Mesenchymal stem cell (in vitro differentiated cells and primary cell): ENCODE data around the gene ADAM22.

Experiments used
- DNase-seq: peaks from one replicate; pipeline ENCODE4 v3.0.0-alpha.2; 2013
- H2AFZ ChIP-seq: one replicate; pipeline ENCODE4 v1.6.1; 2013; ENCODE audit warnings: low read depth, mild to moderate bottlenecking, control low read depth, inconsistent platforms, low read length, moderate library complexity
- H2AK5ac ChIP-seq: 2 replicates; pipeline ENCODE4 v1.6.1; 2013; ENCODE audit warnings: low read length, moderate library complexity, mild to moderate bottlenecking, inconsistent platforms; ENCODE audit not compliant: severe bottlenecking
- H2BK120ac ChIP-seq: one replicate; pipeline ENCODE4 v1.6.1; 2013; ENCODE audit warnings: low read depth, mild to moderate bottlenecking, inconsistent platforms, low read length, moderate library complexity
- H2BK12ac ChIP-seq, 2 experiments: one replicate each; pipeline ENCODE4 v1.6.1; 2013; ENCODE audit warnings: inconsistent platforms in 2 of 2, low read length in 2 of 2, mild to moderate bottlenecking in 2 of 2, moderate library complexity in 2 of 2, control low read depth in 1 of 2
- H2BK15ac ChIP-seq: one replicate; pipeline ENCODE4 v1.6.1; 2013; ENCODE audit warnings: mild to moderate bottlenecking, low read depth, inconsistent platforms; ENCODE audit not compliant: poor library complexity, severe bottlenecking
- H2BK5ac ChIP-seq: 2 replicates; pipeline ENCODE4 v1.6.1; 2013; ENCODE audit warnings: low read depth, mild to moderate bottlenecking, low read length, control low read depth, inconsistent platforms; ENCODE audit not compliant: poor library complexity, severe bottlenecking
- H3K14ac ChIP-seq, 2 experiments: one replicate each; pipeline ENCODE4 v1.6.1; 2013; ENCODE audit warnings: inconsistent platforms in 2 of 2, low read length in 2 of 2, control low read depth in 1 of 2, mild to moderate bottlenecking in 1 of 2, moderate library complexity in 1 of 2
- H3K18ac ChIP-seq, 2 experiments: one replicate each; pipeline ENCODE4 v1.6.1; 2013; ENCODE audit warnings: inconsistent platforms in 2 of 2, low read length in 2 of 2, control low read depth in 1 of 2, low read depth in 1 of 2, mild to moderate bottlenecking in 1 of 2
- H3K23ac ChIP-seq, 2 experiments: one replicate each; pipeline ENCODE4 v1.6.1; 2013; ENCODE audit warnings: inconsistent platforms in 2 of 2, low read length in 2 of 2, mild to moderate bottlenecking in 2 of 2, moderate library complexity in 2 of 2, control low read depth in 1 of 2
- H3K27ac ChIP-seq: 2 replicates; pipeline ENCODE4 v1.5.1; 2013; ENCODE audit warnings: mild to moderate bottlenecking, moderate library complexity, low read length, control low read depth, inconsistent platforms; ENCODE audit not compliant: poor library complexity, severe bottlenecking
- H3K27me3 ChIP-seq, 2 experiments: 2 replicates each; pipeline versions ENCODE4 v1.6.1 to v1.7.0; 2013; ENCODE audit warnings: low read length in 2 of 2, mild to moderate bottlenecking in 2 of 2, moderate library complexity in 2 of 2, control low read depth in 1 of 2, inconsistent platforms in 1 of 2; ENCODE audit not compliant: control insufficient read depth in 1 of 2, insufficient read depth in 1 of 2
- H3K36me3 ChIP-seq, 2 experiments: 2 replicates each; pipeline versions ENCODE4 v1.6.1 to v1.7.0; 2013; ENCODE audit warnings: low read length in 2 of 2, control low read depth in 1 of 2, inconsistent platforms in 1 of 2, low read depth in 1 of 2, mild to moderate bottlenecking in 1 of 2; ENCODE audit not compliant: insufficient read depth in 2 of 2, control insufficient read depth in 1 of 2
- H3K4ac ChIP-seq, 2 experiments: one replicate each; pipeline ENCODE4 v1.6.1; 2013; ENCODE audit warnings: inconsistent platforms in 2 of 2, low read length in 2 of 2, mild to moderate bottlenecking in 2 of 2, moderate library complexity in 2 of 2, control low read depth in 1 of 2, low read depth in 1 of 2
- H3K4me1 ChIP-seq: 2 replicates; pipeline ENCODE4 v1.6.1; 2013; ENCODE audit warnings: low read depth, low read length, control low read depth; ENCODE audit not compliant: control insufficient read depth, insufficient read depth
- H3K4me2 ChIP-seq: 2 replicates; pipeline ENCODE4 v1.6.1; 2013; ENCODE audit warnings: low read length, mild to moderate bottlenecking, inconsistent platforms; ENCODE audit not compliant: poor library complexity, severe bottlenecking
- H3K4me3 ChIP-seq, 2 experiments: 2 replicates each; pipeline versions ENCODE4 v1.5.1 to v1.7.0; 2013; ENCODE audit warnings: low read length in 2 of 2, mild to moderate bottlenecking in 2 of 2, control low read depth in 1 of 2, low read depth in 1 of 2; ENCODE audit not compliant: insufficient read depth in 1 of 2
- H3K79me1 ChIP-seq: replicated peaks from 2 replicates; pipeline ENCODE4 v1.6.1; 2013; ENCODE audit warnings: mild to moderate bottlenecking, control low read depth, low read length, inconsistent platforms; ENCODE audit not compliant: poor library complexity, severe bottlenecking
- H3K9ac ChIP-seq: 2 replicates; pipeline ENCODE4 v1.7.0; 2013; ENCODE audit warnings: mild to moderate bottlenecking, low read length, moderate library complexity
- H3K9me3 ChIP-seq: 2 replicates; pipeline ENCODE4 v1.7.0; 2013; ENCODE audit warnings: mild to moderate bottlenecking, low read length; ENCODE audit not compliant: control insufficient read depth
- H4K8ac ChIP-seq: one replicate; pipeline ENCODE4 v1.6.1; 2013; ENCODE audit warnings: inconsistent platforms, mild to moderate bottlenecking, low read length, moderate library complexity
- H4K91ac ChIP-seq: one replicate; pipeline ENCODE4 v1.6.1; 2013; ENCODE audit warnings: mild to moderate bottlenecking, low read length, inconsistent platforms
- WGBS: methylation state at CpG from one replicate; pipeline ENCODE4 v1.1.7; 2013; ENCODE audit warnings: mixed read lengths; 5-methylcytosine and 5-hydroxymethylcytosine counted together

Gene ADAM22

DNA sequence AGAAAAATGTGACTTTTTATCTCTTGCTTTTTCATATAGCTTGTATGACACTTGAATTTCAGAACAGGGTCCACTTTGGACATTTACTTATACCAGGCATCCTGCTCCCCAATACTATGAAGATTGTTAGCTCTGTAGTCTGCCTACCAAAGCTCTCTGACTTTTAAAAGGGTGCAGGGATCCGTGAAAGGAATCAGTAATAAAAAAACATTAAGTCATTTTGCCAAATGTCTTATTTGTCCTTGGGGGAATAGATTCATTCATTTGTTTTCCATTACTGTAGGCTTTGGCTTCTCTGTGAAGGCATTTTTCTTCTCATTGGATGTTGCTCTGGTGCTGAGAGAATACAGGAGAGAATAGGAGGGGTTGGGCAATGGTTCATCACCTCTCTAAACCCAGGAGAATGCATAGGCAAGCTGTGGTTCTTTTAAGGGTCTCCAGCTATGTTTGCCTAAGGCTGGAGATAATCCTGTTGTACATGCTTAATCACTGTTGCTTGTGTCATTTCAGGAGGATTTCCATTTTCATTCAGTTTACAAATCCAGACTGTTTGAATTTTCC, 182.3 kb downstream of the ADAM22 start:
- DNase-seq, result no peak
- peak overlapping the region in 1 of 2 experiments; percentile 31 for H3K4me3 ChIP-seq
- H3K27me3 ChIP-seq, result no peaks in the 10 kb centered on the region
- H3K79me1 ChIP-seq, result no peaks in the 10 kb centered on the region
- H4K8ac ChIP-seq, result no peak overlapping the region
- no peak overlapping the region for H2BK120ac ChIP-seq
- no peaks in the 10 kb centered on the region for H3K36me3 ChIP-seq
- no peak overlapping the region for H2AFZ ChIP-seq
- no peak overlapping the region for H2BK12ac ChIP-seq
- H2BK15ac ChIP-seq, result no peak overlapping the region
- no peak overlapping the region for H3K27ac ChIP-seq
- H4K91ac ChIP-seq, result no peak overlapping the region
- no peaks in the 10 kb centered on the region for H3K4me1 ChIP-seq
- H3K4ac ChIP-seq, result no peak overlapping the region
- no peak overlapping the region for H3K9ac ChIP-seq
- H3K9me3 ChIP-seq, result no peaks in the 10 kb centered on the region
- no peak overlapping the region for H3K18ac ChIP-seq
- no peak overlapping the region for H2AK5ac ChIP-seq
- H3K14ac ChIP-seq, result no peak overlapping the region
- no CpG with 5 or more reads among the region's 1 CpG for WGBS
- H3K23ac ChIP-seq, result no peak overlapping the region
- no peak overlapping the region for H3K4me2 ChIP-seq
- H2BK5ac ChIP-seq, result no peak overlapping the region

DNA sequence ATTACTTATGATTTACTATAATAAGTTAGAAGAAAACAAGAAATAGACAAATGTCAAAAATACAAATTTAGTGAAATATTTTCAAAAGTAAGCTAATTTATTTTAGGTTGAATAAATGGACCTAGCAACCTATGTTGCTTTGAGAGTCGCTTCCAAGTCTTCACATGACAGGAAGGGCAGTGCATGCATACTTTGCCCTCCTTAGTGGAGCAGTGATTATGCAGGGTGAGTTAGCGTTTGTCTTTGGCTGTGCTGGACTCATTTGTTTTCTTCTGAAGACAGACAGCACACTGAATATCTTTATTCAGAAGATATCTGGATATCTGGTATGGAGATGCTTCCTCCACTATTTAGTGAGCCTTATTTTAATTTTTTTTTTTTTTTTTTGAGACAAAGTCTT, 183.3 kb downstream of the ADAM22 start:
- Histone ChIP-seq H4K8ac (no peak overlapping the region), H3K18ac (no peak overlapping the region), H2BK15ac (no peak overlapping the region), H3K27ac (no peak overlapping the region), H3K4me3 (no peak overlapping the region), H2AK5ac (no peak overlapping the region), H4K91ac (no peak overlapping the region), H3K4me2 (no peak overlapping the region), H3K9me3 (no peaks in the 10 kb centered on the region), H3K4me1 (no peaks in the 10 kb centered on the region), H2BK5ac (no peak overlapping the region), H2BK120ac (no peak overlapping the region), H3K36me3 (no peaks in the 10 kb centered on the region), H2BK12ac (no peak overlapping the region), H2AFZ (no peak overlapping the region), H3K9ac (no peak overlapping the region), H3K79me1 (no peaks in the 10 kb centered on the region), H3K27me3 (no peaks in the 10 kb centered on the region), H3K14ac (no peak overlapping the region), H3K23ac (no peak overlapping the region), H3K4ac (no peak overlapping the region)
- WGBS, result 88% methylated on average over 2 of the region's 2 CpGs
- DNase-seq, result no peak

DNA sequence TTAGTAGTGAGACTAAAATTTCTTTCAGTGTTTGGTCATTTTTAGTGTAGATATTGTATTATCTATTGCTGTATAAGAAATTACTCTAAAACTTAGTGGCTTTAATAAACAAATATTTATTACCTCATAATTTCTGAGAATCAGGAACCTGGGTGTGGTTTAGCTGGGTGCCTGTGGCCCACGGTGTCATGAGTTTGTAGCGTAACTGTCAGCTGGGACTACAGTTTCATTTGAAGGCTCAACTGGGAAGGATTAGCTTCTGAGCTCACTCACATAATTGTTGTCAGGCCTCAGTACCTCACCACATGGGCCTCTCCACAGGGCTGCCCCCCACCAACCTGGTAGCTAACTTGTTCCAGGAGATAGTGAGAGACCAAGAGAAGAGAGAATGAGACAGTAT, 187.3 kb downstream of the ADAM22 start:
- Histone ChIP-seq H4K8ac (no peak overlapping the region), H3K18ac (no peak overlapping the region), H2AK5ac (no peak overlapping the region), H2AFZ (no peak overlapping the region), H3K4me2 (no peak overlapping the region), H3K9me3 (no peaks in the 10 kb centered on the region), H2BK120ac (no peak overlapping the region), H3K4me1 (no peaks in the 10 kb centered on the region), H3K79me1 (no peaks in the 10 kb centered on the region), H2BK12ac (no peak overlapping the region), H3K9ac (no peak overlapping the region), H3K23ac (no peak overlapping the region), H3K36me3 (no peaks in the 10 kb centered on the region), H3K14ac (no peak overlapping the region), H4K91ac (no peak overlapping the region), H3K4me3 (no peak overlapping the region), H3K27me3 (no peaks in the 10 kb centered on the region), H2BK5ac (no peak overlapping the region), H3K27ac (no peak overlapping the region), H2BK15ac (no peak overlapping the region), H3K4ac (no peak overlapping the region)
- no peak for DNase-seq
- WGBS, result 100% methylated on average over 2 of the region's 2 CpGs

DNA sequence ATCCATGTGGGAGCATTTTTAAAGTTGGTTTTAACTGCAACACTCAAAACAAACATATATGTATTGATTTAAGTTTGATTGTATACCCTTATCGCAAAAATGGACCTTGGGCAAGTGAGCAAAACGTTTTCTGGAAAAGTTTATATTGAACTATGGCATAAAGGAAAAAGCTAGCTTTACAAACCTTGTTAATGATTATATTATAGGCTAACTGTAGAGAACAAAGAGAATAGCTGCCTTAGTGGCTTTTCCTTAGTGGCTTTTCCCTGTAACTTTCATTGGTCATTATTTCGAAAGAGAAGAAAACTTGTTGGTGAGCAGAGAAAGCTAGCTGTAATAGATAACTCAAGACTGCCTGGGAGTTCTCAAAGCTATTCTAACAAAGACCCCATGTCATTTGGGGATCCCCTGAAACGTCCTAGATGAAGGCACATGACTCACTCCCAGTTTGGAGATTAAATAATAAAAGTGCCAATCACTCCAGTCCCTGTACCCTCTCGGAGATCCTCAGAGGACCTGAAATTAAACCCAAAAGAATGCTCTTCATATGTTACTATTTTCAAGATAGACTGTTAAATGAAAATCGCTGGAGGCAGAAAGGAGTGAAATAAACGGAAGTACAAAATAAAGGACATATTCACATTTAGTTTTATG, 193.7 kb downstream of the ADAM22 start:
- H3K4ac ChIP-seq, result no peak overlapping the region
- H3K4me1 ChIP-seq, result no peaks in the 10 kb centered on the region
- no peak overlapping the region for H2BK120ac ChIP-seq
- H4K8ac ChIP-seq, result no peak overlapping the region
- no peak overlapping the region for H3K14ac ChIP-seq
- no peaks in the 10 kb centered on the region for H3K27me3 ChIP-seq
- H3K23ac ChIP-seq, result no peak overlapping the region
- H3K4me2 ChIP-seq, result no peak overlapping the region
- no peaks in the 10 kb centered on the region for H3K79me1 ChIP-seq
- no peaks in the 10 kb centered on the region for H3K36me3 ChIP-seq
- H2BK12ac ChIP-seq, result no peak overlapping the region
- H3K18ac ChIP-seq, result no peak overlapping the region
- DNase-seq, result no peak
- WGBS, result 74% methylated on average over 6 of the region's 7 CpGs
- H2BK15ac ChIP-seq, result no peak overlapping the region
- H4K91ac ChIP-seq, result no peak overlapping the region
- H3K9ac ChIP-seq, result no peak overlapping the region
- H2BK5ac ChIP-seq, result no peak overlapping the region
- H2AK5ac ChIP-seq, result no peak overlapping the region
- no peak overlapping the region for H3K4me3 ChIP-seq
- H3K27ac ChIP-seq, result no peak overlapping the region
- no peak overlapping the region for H2AFZ ChIP-seq
- no peaks in the 10 kb centered on the region for H3K9me3 ChIP-seq
